H54 (cell line): Measurements from ENCODE around the gene COMMD1.

Source experiments
- DNase-seq: peaks from one replicate; pipeline ENCODE4 v3.0.0; 2011; ENCODE audit warnings: low spot score, mixed read lengths; ENCODE audit not compliant: insufficient read length
- FAIRE-seq: peaks from 3 replicates; lab custom pipeline; 2011; peaks lifted over from hg19 to GRCh38; lab: Jason Lieb, UNC
- POLR2A ChIP-seq: IDR thresholded peaks from 2 replicates; pipeline ENCODE4 v1.6.1; 2011; ENCODE audit warnings: low read depth, mild to moderate bottlenecking, low read length

The COMMD1 gene

GRCh38 chr2:62177392-62178049, 272.0 kb downstream of the COMMD1 start:
- DNase-seq (no peak), FAIRE-seq (no peak)
- no peak for TF ChIP-seq POLR2A

DNA sequence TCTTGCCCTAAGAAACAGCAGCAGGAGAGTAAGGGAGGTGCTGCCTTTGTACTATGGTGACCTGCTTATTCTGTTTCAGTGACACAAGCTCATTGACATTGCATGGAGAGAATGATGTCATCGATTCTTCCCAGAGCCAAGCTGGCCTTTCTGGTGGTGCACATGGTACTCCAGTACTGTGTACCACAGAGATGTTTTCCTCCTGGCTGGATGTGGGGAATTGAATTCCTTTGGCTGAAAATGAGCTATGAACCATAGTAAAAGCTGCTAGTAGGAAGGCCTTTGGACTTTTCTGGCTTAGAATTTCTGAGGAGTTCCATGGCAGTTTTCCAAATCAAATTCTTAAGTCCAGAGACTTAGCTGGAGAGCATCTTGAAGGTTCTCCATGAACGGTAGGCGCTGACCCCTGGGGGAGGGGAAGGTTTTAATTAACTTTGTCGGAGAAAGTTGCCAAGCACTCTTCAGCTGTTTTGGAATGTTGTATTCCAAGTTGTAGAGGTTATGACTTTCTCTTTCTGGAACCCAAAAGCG, 273.3 kb downstream of the COMMD1 start:
- TF ChIP-seq POLR2A: no peak
- FAIRE-seq: no peak
- no peak for DNase-seq

- no peak for DNase-seq
- TF ChIP-seq POLR2A: no peak
- no peak for FAIRE-seq
These were observed 275.5 kb downstream of the COMMD1 start for GRCh38 chr2:62180975-62181374.

- FAIRE-seq (no peak), DNase-seq (no peak)
- no peak for TF ChIP-seq POLR2A
These were observed 276.4 kb downstream of the COMMD1 start for GRCh38 chr2:62181843-62182242.

- no peak for TF ChIP-seq POLR2A
- FAIRE-seq (no peak), DNase-seq (no peak)
These were observed 279.2 kb downstream of the COMMD1 start for GRCh38 chr2:62184512-62185230.
